OCI-LY1 (cell line): ENCODE results near the gene PNMA1.
A peak's percentile ranks its signal among the peaks of the same experiment; 100 is the strongest.

Source experiments
- H2AFZ ChIP-seq: fragments of 200-600 bp; sonication (generic), shearing (Covaris generic); 2 replicates; pipeline ENCODE4 v1.6.0; 2014; ENCODE audit warnings: antibody characterized with exemption, mild to moderate bottlenecking, low read length
- H3F3A ChIP-seq: fragments of 200-600 bp; sonication (generic), shearing (Covaris generic); 2 replicates; pipeline ENCODE4 v1.6.0; 2014; ENCODE audit warnings: mild to moderate bottlenecking, antibody characterized with exemption, low read length, moderate library complexity; ENCODE audit not compliant: insufficient read depth
- H3K27ac ChIP-seq: fragments of 200-600 bp; sonication (generic); 2 replicates; pipeline ENCODE4 v1.5.1; 2014; ENCODE audit warnings: low read length, mixed run types, mild to moderate bottlenecking, low read depth; ENCODE audit not compliant: poor library complexity, severe bottlenecking
- H3K27me3 ChIP-seq: fragments of 200-600 bp; sonication (generic); 2 replicates; pipeline ENCODE4 v1.6.0; 2014; ENCODE audit warnings: antibody characterized with exemption, mild to moderate bottlenecking, low read length, moderate library complexity; ENCODE audit not compliant: insufficient read depth
- H3K36me3 ChIP-seq: fragments of 200-600 bp; sonication (generic); 2 replicates; pipeline ENCODE4 v1.6.1; 2014; ENCODE audit warnings: mild to moderate bottlenecking, antibody characterized with exemption, low read length, moderate library complexity, mixed read lengths; ENCODE audit not compliant: insufficient read depth
- H3K4me1 ChIP-seq: fragments of 200-600 bp; sonication (generic); 2 replicates; pipeline ENCODE4 v1.5.1; 2014; ENCODE audit warnings: mild to moderate bottlenecking, low read length, moderate library complexity; ENCODE audit not compliant: insufficient read depth, severe bottlenecking
- H3K4me2 ChIP-seq: fragments of 200-600 bp; sonication (generic), shearing (Covaris generic); 2 replicates; pipeline ENCODE4 v1.6.1; 2014; ENCODE audit warnings: low read length
- H3K4me3 ChIP-seq: fragments of 200-600 bp; sonication (generic); 2 replicates; pipeline ENCODE4 v1.5.1; 2014; ENCODE audit warnings: low read length, low read depth, mild to moderate bottlenecking, mixed read lengths; ENCODE audit not compliant: poor library complexity, severe bottlenecking
- H3K79me2 ChIP-seq: fragments of 200-600 bp; shearing (Covaris generic); 2 replicates; pipeline ENCODE4 v1.6.1; 2016; ENCODE audit warnings: mixed run types, low read length, mixed read lengths; ENCODE audit not compliant: insufficient read depth
- H3K9ac ChIP-seq: fragments of 200-600 bp; sonication (generic), shearing (Covaris generic); 2 replicates; pipeline ENCODE4 v1.6.1; 2014; ENCODE audit warnings: mild to moderate bottlenecking, low read length, mixed read lengths
- H3K9me2 ChIP-seq: fragments of 200-600 bp; sonication (generic), shearing (Covaris generic); 2 replicates; pipeline ENCODE4 v1.6.1; 2014; ENCODE audit warnings: low read depth, mild to moderate bottlenecking, low read length, mixed read lengths
- H3K9me3 ChIP-seq: fragments of 200-600 bp; shearing (Covaris generic); 2 replicates; pipeline ENCODE4 v1.6.1; 2014; ENCODE audit warnings: low read length, mixed read lengths
- H4K20me1 ChIP-seq: fragments of 200-600 bp; sonication (generic), shearing (Covaris generic); 2 replicates; pipeline ENCODE4 v1.6.0; 2016; ENCODE audit warnings: mild to moderate bottlenecking, low read length; ENCODE audit not compliant: insufficient read depth
- EZH2 ChIP-seq: fragments of 200-600 bp; sonication (generic), shearing (Covaris generic); IDR thresholded peaks from 2 replicates; pipeline ENCODE4 v1.8.0; 2017; ENCODE audit warnings: borderline replicate concordance, mixed run types, mild to moderate bottlenecking, antibody characterized with exemption, low read length, moderate library complexity, mixed read lengths
- TF ChIP-seq, protein P1 (sequence below): fragments of 200-600 bp; sonication (generic), shearing (Covaris generic); IDR thresholded peaks from 2 replicates; pipeline ENCODE4 v1.5.1; 2017; ENCODE audit warnings: mild to moderate bottlenecking, antibody characterized with exemption, low read length, moderate library complexity, mixed read lengths

Gene PNMA1

DNA sequence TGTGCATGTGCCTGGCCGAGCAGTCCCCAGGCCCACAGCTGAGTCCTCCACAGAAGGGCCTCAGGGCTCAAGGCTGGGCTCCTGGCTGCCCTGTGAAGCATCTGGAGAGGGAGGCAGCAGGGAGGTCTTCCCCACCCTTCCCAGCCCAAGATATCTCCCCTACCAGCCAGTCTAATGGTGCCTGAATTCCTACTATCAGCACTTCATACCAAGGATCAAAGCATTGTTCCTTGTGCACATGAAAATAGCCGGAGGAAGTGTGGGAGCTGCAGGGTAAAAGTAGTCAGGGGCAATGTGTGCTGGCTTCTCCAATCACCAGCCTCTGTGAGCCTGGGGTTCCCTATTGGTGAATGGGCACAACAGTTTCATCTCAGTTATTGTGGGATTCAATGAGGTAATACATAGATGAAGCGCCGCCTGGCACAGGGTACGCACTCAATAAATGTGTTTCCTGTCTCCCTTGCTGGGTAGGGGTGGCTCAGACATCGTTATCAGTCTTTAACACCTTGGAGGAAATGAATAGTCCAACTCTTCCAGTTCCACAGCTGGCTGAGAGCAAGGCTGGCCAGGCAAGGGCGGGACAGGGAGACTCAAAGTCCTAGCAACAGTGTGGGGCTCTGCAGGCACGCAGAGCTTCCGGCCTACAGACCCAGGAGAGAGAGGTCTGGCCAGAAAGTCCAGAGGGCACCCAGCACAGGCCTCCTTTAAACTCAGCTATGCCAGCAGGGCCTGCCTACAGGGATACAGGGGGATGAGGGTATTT lies 39.1 kb upstream of the PNMA1 start:
- peak overlapping the region; percentile 57; the same call in 1 of the 2 replicates for H3K9ac ChIP-seq
- no peaks in the 10 kb centered on the region for H3K27me3 ChIP-seq
- H3K4me2 ChIP-seq: peak overlapping the region; percentile 92
- no peaks in the 10 kb centered on the region; the same call in 1 of the 2 replicates for H4K20me1 ChIP-seq
- peak overlapping the region; percentile 82 for H3K27ac ChIP-seq
- no peaks in the 10 kb centered on the region for H3K9me3 ChIP-seq
- peak overlapping the region; percentile 88 for H3K4me3 ChIP-seq
- peaks cover 96% of the 10 kb centered on the region for H3K4me1 ChIP-seq
- TF ChIP-seq, protein P1, sequence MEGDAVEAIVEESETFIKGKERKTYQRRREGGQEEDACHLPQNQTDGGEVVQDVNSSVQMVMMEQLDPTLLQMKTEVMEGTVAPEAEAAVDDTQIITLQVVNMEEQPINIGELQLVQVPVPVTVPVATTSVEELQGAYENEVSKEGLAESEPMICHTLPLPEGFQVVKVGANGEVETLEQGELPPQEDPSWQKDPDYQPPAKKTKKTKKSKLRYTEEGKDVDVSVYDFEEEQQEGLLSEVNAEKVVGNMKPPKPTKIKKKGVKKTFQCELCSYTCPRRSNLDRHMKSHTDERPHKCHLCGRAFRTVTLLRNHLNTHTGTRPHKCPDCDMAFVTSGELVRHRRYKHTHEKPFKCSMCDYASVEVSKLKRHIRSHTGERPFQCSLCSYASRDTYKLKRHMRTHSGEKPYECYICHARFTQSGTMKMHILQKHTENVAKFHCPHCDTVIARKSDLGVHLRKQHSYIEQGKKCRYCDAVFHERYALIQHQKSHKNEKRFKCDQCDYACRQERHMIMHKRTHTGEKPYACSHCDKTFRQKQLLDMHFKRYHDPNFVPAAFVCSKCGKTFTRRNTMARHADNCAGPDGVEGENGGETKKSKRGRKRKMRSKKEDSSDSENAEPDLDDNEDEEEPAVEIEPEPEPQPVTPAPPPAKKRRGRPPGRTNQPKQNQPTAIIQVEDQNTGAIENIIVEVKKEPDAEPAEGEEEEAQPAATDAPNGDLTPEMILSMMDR: no peak
- no peak for TF ChIP-seq EZH2
- H3K79me2 ChIP-seq: peaks cover 100% of the 10 kb centered on the region
- H3K9me2 ChIP-seq: no peaks in the 10 kb centered on the region
- no peaks in the 10 kb centered on the region for H3F3A ChIP-seq
- peaks cover 14% of the 10 kb centered on the region for H3K36me3 ChIP-seq
- no peak overlapping the region for H2AFZ ChIP-seq

DNA sequence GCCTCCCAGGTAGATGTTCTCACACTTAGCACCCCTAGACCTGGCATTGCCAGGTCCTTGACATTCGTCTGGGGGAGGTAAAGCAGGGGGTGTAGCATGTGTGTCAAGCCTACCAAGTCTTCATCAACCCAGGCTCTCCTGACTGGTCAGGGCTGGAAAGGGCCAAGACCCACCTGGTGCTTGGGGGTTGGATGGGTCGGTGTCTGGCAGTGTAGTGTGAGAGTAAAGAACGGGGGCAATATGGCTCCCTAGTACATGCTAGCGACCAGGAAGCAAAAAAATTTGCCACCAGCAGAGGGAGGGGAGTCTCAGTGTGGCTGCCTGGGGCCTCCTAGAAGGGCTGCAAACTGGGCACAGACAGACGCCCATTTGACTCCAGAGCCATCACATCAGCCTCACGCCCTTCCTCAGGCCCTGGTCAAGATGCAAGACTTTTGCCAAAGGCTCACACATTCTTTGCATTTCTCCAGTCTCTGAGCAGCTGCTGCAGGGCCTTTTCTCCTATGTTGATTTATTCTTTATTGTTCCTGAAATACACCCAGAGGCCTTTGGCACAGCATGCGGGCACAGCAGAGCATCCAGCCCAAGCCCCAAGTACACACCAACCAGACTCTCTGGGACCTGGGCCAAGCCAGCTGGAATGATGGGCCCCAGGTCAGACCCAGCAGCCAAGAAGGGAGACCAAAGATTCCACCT lies 38.3 kb upstream of the PNMA1 start:
- Histone ChIP-seq H3K79me2 (peaks cover 100% of the 10 kb centered on the region), H3K36me3 (peaks cover 8% of the 10 kb centered on the region), H3K27me3 (no peaks in the 10 kb centered on the region), H3K27ac (peak overlapping the region; percentile 82), H3K4me3 (no peak overlapping the region), H3K4me1 (peaks cover 96% of the 10 kb centered on the region), H3K9me3 (no peaks in the 10 kb centered on the region), H4K20me1 (no peaks in the 10 kb centered on the region; the same call in 1 of the 2 replicates), H3K4me2 (peak overlapping the region; percentile 92; the same call in 1 of the 2 replicates), H3K9me2 (no peaks in the 10 kb centered on the region), H2AFZ (no peak overlapping the region), H3K9ac (peak overlapping the region; percentile 57; the same call in 1 of the 2 replicates), H3F3A (no peaks in the 10 kb centered on the region)
- TF ChIP-seq, protein P1: peak; percentile 44; the same call in 1 of the 2 replicates
- no peak for TF ChIP-seq EZH2

DNA sequence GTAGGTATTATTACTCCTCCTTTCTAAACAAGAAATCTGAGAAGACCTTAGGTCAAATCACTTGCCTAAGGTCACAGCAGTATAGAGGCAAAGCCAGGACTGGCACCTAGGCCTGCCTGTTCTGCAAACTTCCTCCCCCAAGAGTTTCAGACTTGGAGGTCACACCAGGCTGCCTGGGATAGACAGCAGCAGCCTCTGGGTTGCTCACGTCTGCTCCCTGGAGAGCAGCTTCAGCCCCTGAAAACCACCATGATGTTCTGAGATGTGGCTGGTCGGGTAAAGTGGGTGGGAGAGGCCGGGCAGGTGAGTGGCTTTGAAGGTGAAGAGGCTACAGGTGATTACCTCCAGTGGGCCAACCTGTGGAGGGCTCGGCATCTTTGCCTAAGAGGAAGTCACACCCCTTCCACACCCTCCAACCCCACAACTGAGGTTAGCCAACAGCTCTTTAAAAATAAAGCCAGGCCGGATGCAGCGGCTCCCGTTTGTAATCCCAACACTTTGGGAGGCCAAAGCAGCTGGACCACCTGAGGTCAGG lies 37.0 kb upstream of the PNMA1 start:
- peak overlapping the region; percentile 82 for H3K27ac ChIP-seq
- no peak overlapping the region for H3K9ac ChIP-seq
- no peaks in the 10 kb centered on the region for H3K27me3 ChIP-seq
- no peaks in the 10 kb centered on the region for H3K9me3 ChIP-seq
- H4K20me1 ChIP-seq: no peaks in the 10 kb centered on the region; the same call in 1 of the 2 replicates
- no peaks in the 10 kb centered on the region for H3K9me2 ChIP-seq
- peaks cover 96% of the 10 kb centered on the region for H3K4me1 ChIP-seq
- H3K4me3 ChIP-seq: no peak overlapping the region
- no peak overlapping the region for H3K4me2 ChIP-seq
- H3F3A ChIP-seq: no peaks in the 10 kb centered on the region
- H3K79me2 ChIP-seq: peaks cover 100% of the 10 kb centered on the region
- no peak overlapping the region for H2AFZ ChIP-seq
- TF ChIP-seq, protein P1: no peak
- no peak for TF ChIP-seq EZH2
- peaks cover 14% of the 10 kb centered on the region for H3K36me3 ChIP-seq
